Activated CD8-positive, alpha-beta memory T cell treated with anti-CD3 and anti-CD28 coated beads, Interleukin-2, amount 50 U/mL, for 4 hours (primary cell): ENCODE data around the gene IL1RAPL1.

ENCODE experiments used
- DNase-seq: peaks from one replicate; pipeline ENCODE4 v3.0.0-alpha.2; 2020

Gene IL1RAPL1

GRCh38 chrX:29834311-29834710 lies 1247.1 kb downstream of the IL1RAPL1 start:
- no peak for DNase-seq

GRCh38 chrX:29834764-29835163 lies 1247.5 kb downstream of the IL1RAPL1 start:
- no peak for DNase-seq

GRCh38 chrX:29841750-29842149 lies 1254.5 kb downstream of the IL1RAPL1 start:
- no peak for DNase-seq

- no peak for DNase-seq
Measured at GRCh38 chrX:29842552-29842951, 1255.3 kb downstream of the IL1RAPL1 start.

- DNase-seq: no peak
Measured at GRCh38 chrX:29851857-29852605, 1264.8 kb downstream of the IL1RAPL1 start.

- DNase-seq: no peak
Measured at GRCh38 chrX:29852767-29853166, 1265.5 kb downstream of the IL1RAPL1 start.

- DNase-seq: no peak
Measured at GRCh38 chrX:29858714-29859113, 1271.5 kb downstream of the IL1RAPL1 start.

GRCh38 chrX:29862126-29862677 lies 1275.0 kb downstream of the IL1RAPL1 start:
- no peak for DNase-seq

- DNase-seq: no peak
Measured at GRCh38 chrX:29867971-29868370, 1280.7 kb downstream of the IL1RAPL1 start.

GRCh38 chrX:29869837-29870236 lies 1282.6 kb downstream of the IL1RAPL1 start:
- no peak for DNase-seq

- no peak for DNase-seq
Measured at GRCh38 chrX:29870608-29871007, 1283.4 kb downstream of the IL1RAPL1 start.

GRCh38 chrX:29872831-29873230 lies 1285.6 kb downstream of the IL1RAPL1 start:
- DNase-seq: no peak

- DNase-seq: no peak
Measured at GRCh38 chrX:29876733-29877132, 1289.5 kb downstream of the IL1RAPL1 start.

GRCh38 chrX:29880977-29881376 lies 1293.7 kb downstream of the IL1RAPL1 start:
- DNase-seq: no peak

- no peak for DNase-seq
Measured at GRCh38 chrX:29890004-29890403, 1302.8 kb downstream of the IL1RAPL1 start.

GRCh38 chrX:29890646-29891200 lies 1303.5 kb downstream of the IL1RAPL1 start:
- no peak for DNase-seq

GRCh38 chrX:29902004-29902403 lies 1314.8 kb downstream of the IL1RAPL1 start:
- no peak for DNase-seq

GRCh38 chrX:29903360-29903759 lies 1316.1 kb downstream of the IL1RAPL1 start:
- no peak for DNase-seq

GRCh38 chrX:29911673-29912072 lies 1324.4 kb downstream of the IL1RAPL1 start:
- DNase-seq: no peak

GRCh38 chrX:29913647-29914046 lies 1326.4 kb downstream of the IL1RAPL1 start:
- no peak for DNase-seq

GRCh38 chrX:29922607-29923006 lies 1335.4 kb downstream of the IL1RAPL1 start:
- no peak for DNase-seq

GRCh38 chrX:29926056-29926455 lies 1338.8 kb downstream of the IL1RAPL1 start:
- no peak for DNase-seq

- DNase-seq: no peak
Measured at GRCh38 chrX:29926659-29927058, 1339.4 kb downstream of the IL1RAPL1 start.

- DNase-seq: no peak
Measured at GRCh38 chrX:29935455-29935854, 1348.2 kb downstream of the IL1RAPL1 start.

GRCh38 chrX:29940750-29941149 lies 1353.5 kb downstream of the IL1RAPL1 start:
- no peak for DNase-seq
